Urinary bladder (tissue), 4 donors: Measurements from ENCODE around the gene SRPK2. TPM values are rescaled to one million over a fixed set of nuclear protein-coding genes. Genes with fewer than 3 reads are reported as not detected.
"Not testable (repeated sequence)": the region's sequence is repeated elsewhere in the genome, so short reads cannot be mapped to it uniquely, and the experiment has no call there.

Experiments used
- DNase-seq: peaks from one replicate; pipeline ENCODE4 v3.0.0-alpha.2; 2015; ENCODE audit errors: extremely low spot score
- H3K27ac ChIP-seq: one replicate; pipeline ENCODE4 v1.5.1; 2013; ENCODE audit warnings: low read depth, mild to moderate bottlenecking, moderate library complexity
- H3K36me3 ChIP-seq: one replicate; pipeline ENCODE4 v1.6.1; 2013; ENCODE audit warnings: mild to moderate bottlenecking, moderate library complexity; ENCODE audit not compliant: insufficient read depth
- H3K4me1 ChIP-seq: one replicate; pipeline ENCODE4 v1.6.1; 2013; ENCODE audit warnings: mild to moderate bottlenecking, moderate library complexity; ENCODE audit not compliant: insufficient read depth
- H3K4me3 ChIP-seq: one replicate; pipeline ENCODE4 v1.5.1; 2013; ENCODE audit warnings: low read depth, low read length
- WGBS: extraction: QIAGEN DNeasy Blood & Tissue Kit; methylation state at CpG from one replicate; pipeline ENCODE4 v1.1.7; 2013; 5-methylcytosine and 5-hydroxymethylcytosine counted together
- polyA plus RNA-seq: library from polyadenylated mRNA; stranded (reverse); fragments of 200-250 nt; gene quantifications from one replicate; pipeline ENCODE4 v1.2.3, GENCODE V29; 2013
- total RNA-seq: library from RNA; depleted of rRNA; stranded (reverse); fragments of >200 nt; gene quantifications from one replicate; pipeline ENCODE4 v1.2.3, GENCODE V29; 2014
- donor health status: healthy with polysubstance abuse.
- donor health status: healthy.

SRPK2 gene
- total and polyA plus RNA-seq, 2 donors = 21.7 to 116 TPM

- H3K4me3 ChIP-seq = no peak overlapping the region
- no peak for DNase-seq
- WGBS = 94% methylated on average over 1 of the region's 1 CpG
- H3K4me1 ChIP-seq = no peaks in the 10 kb centered on the region
- peak overlapping the region; percentile 2 for H3K27ac ChIP-seq
- peaks cover 2% of the 10 kb centered on the region for H3K36me3 ChIP-seq
Measured at GRCh38 chr7:105295596-105296352, 92.9 kb downstream of the SRPK2 start.

DNA sequence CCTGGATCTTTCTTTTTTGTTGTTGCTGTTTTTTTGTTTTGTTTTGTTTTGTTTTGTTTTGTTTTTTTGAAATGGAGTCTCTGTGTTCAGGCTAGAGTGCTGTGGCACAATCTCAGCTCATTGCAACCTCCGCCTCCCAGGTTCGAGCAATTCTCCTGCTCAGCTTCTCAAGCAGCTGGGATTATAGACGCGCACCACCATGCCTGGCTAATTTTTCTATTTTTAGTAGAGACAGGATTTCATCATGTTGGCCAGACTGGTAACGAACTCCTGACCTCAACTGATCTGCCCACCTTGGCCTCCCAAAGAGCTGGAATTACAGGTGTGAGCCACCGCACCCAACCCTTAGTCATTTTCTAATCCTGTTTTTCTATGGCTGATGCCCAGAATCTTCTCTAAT, 94.2 kb downstream of the SRPK2 start:
- H3K4me3 ChIP-seq, DNase-seq, H3K4me1 ChIP-seq, H3K27ac ChIP-seq, H3K36me3 ChIP-seq: not testable (repeated sequence)
- WGBS = 98% methylated on average over 6 of the region's 6 CpGs

DNA sequence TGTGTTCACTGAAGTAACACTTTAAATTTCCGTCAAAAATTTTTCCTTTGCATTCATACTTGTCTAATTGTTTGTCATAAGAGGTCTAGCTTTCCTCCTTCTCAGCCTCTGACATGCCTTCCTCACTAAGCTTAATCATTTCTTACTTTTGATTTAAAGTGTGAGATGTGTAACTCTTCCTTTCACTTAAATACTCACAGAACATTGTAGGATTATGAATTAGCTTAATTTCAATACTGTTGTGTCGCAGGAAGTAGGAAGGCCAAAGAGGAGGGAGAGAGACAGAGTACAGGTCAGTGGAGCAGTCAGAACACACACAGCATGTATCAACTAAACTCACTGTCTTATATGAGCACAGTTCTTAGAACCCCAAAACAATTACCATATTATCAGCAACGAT, 99.0 kb downstream of the SRPK2 start:
- H3K4me3 ChIP-seq = no peak overlapping the region
- H3K27ac ChIP-seq = no peak overlapping the region
- peaks cover 2% of the 10 kb centered on the region for H3K36me3 ChIP-seq
- no peak for DNase-seq
- H3K4me1 ChIP-seq = no peaks in the 10 kb centered on the region
- 85% methylated on average over 3 of the region's 3 CpGs for WGBS

DNA sequence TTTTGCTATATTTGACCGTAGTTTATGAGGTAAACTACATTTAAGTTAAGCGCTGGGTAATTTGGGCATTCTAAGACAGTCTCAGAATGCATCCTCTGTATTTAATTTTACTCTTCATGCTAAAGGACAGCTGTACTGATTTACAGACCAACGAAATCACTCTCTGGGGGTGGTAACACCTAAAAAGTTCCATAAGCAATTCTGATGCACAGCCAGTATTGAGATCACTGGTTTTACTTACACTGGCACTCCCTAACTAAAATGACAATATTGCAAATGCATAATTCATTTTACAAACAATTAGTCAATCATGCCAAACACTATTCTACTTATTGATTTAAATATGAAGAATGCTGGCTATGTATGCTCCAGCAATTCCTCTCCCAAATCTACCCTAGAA, 102.3 kb downstream of the SRPK2 start:
- no peak for DNase-seq
- 86% methylated on average over 3 of the region's 3 CpGs for WGBS
- Histone ChIP-seq H3K4me1 (no peaks in the 10 kb centered on the region), H3K36me3 (peaks cover 2% of the 10 kb centered on the region), H3K4me3 (no peak overlapping the region), H3K27ac (no peak overlapping the region)

- H3K4me1 ChIP-seq = no peaks in the 10 kb centered on the region
- DNase-seq = no peak
- H3K4me3 ChIP-seq = no peak overlapping the region
- H3K36me3 ChIP-seq = no peaks in the 10 kb centered on the region
- H3K27ac ChIP-seq = no peak overlapping the region
- WGBS = 87% methylated on average over 12 of the region's 12 CpGs
Measured at GRCh38 chr7:105285118-105285874, 103.4 kb downstream of the SRPK2 start.

- WGBS = 82% methylated on average over 6 of the region's 6 CpGs
- Histone ChIP-seq H3K36me3 (no peaks in the 10 kb centered on the region), H3K4me3 (no peak overlapping the region), H3K4me1 (no peaks in the 10 kb centered on the region), H3K27ac (no peak overlapping the region)
- no peak for DNase-seq
Measured at GRCh38 chr7:105284014-105284413, 104.7 kb downstream of the SRPK2 start.

GRCh38 chr7:105281966-105282365, 106.8 kb downstream of the SRPK2 start:
- 82% methylated on average over 2 of the region's 2 CpGs for WGBS
- no peak overlapping the region for H3K27ac ChIP-seq

DNA sequence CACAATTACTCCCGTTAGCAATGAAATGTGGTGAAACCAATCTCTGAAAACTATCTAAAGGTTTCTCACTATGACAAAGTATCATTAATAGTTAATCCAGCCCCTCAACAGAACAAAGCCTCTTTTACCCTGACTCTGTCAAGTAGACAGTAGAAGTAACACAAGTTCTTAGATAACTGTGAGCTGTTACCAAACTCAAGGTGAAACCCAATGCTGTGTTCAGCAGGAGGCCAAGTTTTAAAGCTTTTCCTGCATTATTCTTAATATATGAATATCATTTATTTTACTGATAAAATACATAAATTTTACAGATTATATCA, 109.1 kb downstream of the SRPK2 start:
- no peak for DNase-seq
- WGBS = 62% methylated on average over 1 of the region's 1 CpG
- no peak overlapping the region for H3K27ac ChIP-seq
- no peak overlapping the region for H3K4me3 ChIP-seq
- no peaks in the 10 kb centered on the region for H3K36me3 ChIP-seq
- no peaks in the 10 kb centered on the region for H3K4me1 ChIP-seq

More at GRCh38 chr7:105281966-105282365, 106.8 kb downstream of the SRPK2 start:
- no peak for DNase-seq
- Histone ChIP-seq H3K4me1 (no peaks in the 10 kb centered on the region), H3K36me3 (no peaks in the 10 kb centered on the region), H3K4me3 (no peak overlapping the region)

DNA sequence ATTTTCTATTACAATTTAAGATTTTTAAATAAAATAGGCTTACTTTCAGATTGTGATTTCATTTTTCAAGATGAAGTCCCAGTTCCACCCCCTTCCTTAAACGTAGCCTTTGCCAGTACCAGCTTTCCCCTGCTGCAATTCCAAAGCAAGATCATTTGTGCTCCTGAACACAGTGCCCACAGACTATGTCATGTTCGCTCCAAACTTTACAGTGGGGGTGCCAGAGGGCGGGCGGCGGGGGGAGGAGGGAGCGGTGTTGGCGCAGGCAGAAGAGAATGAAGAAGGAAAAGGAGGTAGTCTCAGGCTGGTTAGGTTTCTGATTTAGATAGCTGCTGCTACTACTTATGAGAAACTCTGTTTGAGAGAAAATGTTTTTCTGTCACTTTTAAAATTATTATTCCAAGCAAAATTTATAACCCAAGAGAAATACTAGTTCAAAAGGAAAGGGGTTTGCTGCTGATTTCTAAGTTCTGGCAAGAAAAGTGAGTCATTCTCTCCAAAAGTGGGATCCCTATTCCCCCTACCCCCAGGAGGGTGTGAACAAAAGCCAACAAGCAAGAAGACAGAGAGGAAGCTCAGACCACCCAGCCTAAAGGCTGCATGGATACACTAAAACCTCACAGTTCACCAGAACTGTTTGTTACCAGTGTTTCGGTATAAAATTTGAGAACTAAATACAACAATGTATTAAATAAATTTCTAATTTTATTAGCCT, 109.6 kb downstream of the SRPK2 start:
- Histone ChIP-seq H3K4me1 (no peaks in the 10 kb centered on the region), H3K36me3 (no peaks in the 10 kb centered on the region), H3K4me3 (no peak overlapping the region), H3K27ac (no peak overlapping the region)
- 71% methylated on average over 8 of the region's 8 CpGs for WGBS
- DNase-seq = no peak

DNA sequence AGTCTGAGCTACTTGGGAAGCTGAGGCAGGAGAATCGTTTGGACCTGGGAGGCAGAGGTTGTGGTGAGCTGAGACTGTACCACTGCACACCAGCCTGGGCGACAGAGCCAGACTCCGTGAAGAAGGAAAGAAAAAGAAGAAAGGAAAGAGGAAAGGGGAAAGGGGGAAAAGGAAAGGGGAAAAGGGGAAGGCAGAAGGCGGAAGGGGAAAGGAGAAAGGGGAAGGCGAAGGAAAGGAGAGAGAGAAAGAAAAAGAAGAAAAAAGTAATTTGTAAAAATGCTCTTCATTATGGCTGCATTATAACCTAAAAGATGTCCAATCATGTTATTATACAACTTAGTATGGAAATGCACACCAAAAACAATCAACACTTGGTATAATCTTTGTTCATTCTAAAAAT, 110.2 kb downstream of the SRPK2 start:
- WGBS = 92% methylated on average over 5 of the region's 5 CpGs
- H3K4me3 ChIP-seq = no peak overlapping the region

GRCh38 chr7:105277341-105277740, 111.4 kb downstream of the SRPK2 start:
- Histone ChIP-seq H3K4me3 (no peak overlapping the region), H3K27ac (no peak overlapping the region), H3K4me1 (no peaks in the 10 kb centered on the region), H3K36me3 (no peaks in the 10 kb centered on the region)
- 92% methylated on average over 6 of the region's 6 CpGs for WGBS
- DNase-seq = no peak

More for the DNA sequence above, 110.2 kb downstream of the SRPK2 start:
- H3K27ac ChIP-seq = no peak overlapping the region
- H3K4me1 ChIP-seq = no peaks in the 10 kb centered on the region
- H3K36me3 ChIP-seq = no peaks in the 10 kb centered on the region
- no peak for DNase-seq

GRCh38 chr7:105270117-105270516, 118.6 kb downstream of the SRPK2 start:
- Histone ChIP-seq H3K27ac (no peak overlapping the region), H3K4me3 (no peak overlapping the region), H3K36me3 (no peaks in the 10 kb centered on the region), H3K4me1 (no peaks in the 10 kb centered on the region)
- WGBS = 86% methylated on average over 9 of the region's 9 CpGs
- DNase-seq = no peak

GRCh38 chr7:105269397-105269796, 119.3 kb downstream of the SRPK2 start:
- 0% methylated on average over 3 of the region's 3 CpGs for WGBS
- H3K4me1 ChIP-seq = no peaks in the 10 kb centered on the region
- no peak overlapping the region for H3K4me3 ChIP-seq
- no peaks in the 10 kb centered on the region for H3K36me3 ChIP-seq
- DNase-seq = no peak
- no peak overlapping the region for H3K27ac ChIP-seq
